KOPT-K1 (cell line): Measurements from ENCODE around the gene SLC38A1.
"Not testable (repeated sequence)": the region's sequence is repeated elsewhere in the genome, so short reads cannot be mapped to it uniquely, and the experiment has no call there.

ENCODE experiments used
- H3K27ac ChIP-seq: fragments of 200-600 bp; sonication (generic); 2 replicates; pipeline ENCODE4 v1.5.1; 2016; ENCODE audit warnings: antibody characterized with exemption, mild to moderate bottlenecking, low read depth, low read length; ENCODE audit not compliant: poor library complexity, severe bottlenecking
- H3K36me3 ChIP-seq: fragments of 200-600 bp; sonication (generic); 2 replicates; pipeline ENCODE4 v1.5.1; 2017; ENCODE audit warnings: antibody characterized with exemption, mild to moderate bottlenecking, low read length, moderate library complexity; ENCODE audit not compliant: insufficient read depth
- H3K9me3 ChIP-seq: fragments of 200-600 bp; sonication (generic); 2 replicates; pipeline ENCODE4 v1.5.1; 2017; ENCODE audit warnings: antibody characterized with exemption, low read length, mild to moderate bottlenecking; ENCODE audit not compliant: insufficient read depth, poor library complexity, severe bottlenecking

The SLC38A1 gene

DNA sequence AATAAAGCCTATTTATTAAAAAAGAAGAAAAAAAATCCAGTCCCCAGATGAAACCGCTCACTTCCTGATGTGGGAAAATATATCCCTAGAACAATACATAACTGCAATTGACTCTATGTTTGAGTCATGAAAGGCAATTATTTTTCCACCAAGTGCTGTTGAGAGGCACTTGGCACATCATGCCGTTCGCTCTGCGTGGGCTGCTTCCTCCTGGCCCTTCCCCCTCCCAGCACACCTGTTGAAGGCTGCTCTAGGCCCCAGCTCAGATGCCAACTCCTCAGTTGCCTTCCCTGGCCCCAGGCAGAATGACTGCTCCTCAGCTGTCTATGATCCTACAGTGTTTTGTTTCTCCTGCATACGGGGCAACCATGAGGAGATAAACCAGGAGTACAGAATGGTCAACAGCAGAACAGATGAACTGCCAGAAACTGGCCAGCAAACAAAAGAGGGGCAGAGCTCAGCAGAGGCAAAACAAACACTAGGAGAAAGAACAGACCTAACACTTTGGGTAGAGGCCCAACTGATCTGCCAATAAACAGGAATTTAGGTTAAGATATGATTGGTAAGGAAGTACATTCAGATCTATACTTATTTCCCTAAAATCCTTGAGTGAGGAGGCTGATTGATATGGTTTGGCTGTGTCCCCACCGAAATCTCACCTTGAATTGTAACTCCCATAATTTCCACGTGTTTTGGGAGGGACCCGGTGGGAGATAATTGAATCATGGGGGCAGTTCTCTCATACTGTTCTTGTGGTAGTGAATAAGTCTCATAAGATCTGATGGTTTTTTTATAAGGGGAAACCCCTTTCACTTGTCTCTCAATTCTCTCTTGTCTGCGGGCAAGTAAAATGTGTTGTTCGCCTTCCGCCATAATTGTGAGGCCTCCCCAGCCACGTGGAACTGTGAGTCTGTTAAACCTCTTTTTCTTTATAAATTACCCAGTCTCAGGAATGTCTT, 58.6 kb downstream of the SLC38A1 start:
- peaks cover 94% of the 10 kb centered on the region for H3K36me3 ChIP-seq
- H3K27ac ChIP-seq = peak overlapping the region; percentile 32
- no peaks in the 10 kb centered on the region for H3K9me3 ChIP-seq

DNA sequence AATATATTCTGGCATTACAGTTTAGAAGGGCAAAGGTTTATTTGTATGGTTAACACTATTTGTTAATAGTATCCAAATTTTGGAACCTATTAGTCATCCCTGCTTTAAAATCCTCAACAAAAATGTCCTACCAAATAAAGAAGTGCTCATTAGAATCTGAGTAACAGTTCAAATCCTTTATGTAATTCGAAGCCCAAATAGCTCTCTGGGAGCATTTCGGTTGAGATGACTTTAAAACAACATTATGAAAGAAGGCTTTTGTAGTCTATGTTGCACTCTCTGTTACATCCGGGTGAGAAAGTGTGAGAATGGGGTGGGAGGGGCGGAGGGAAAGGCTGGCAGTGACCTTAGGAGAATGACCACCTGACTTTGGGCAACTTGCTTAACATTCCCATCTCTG, 59.7 kb downstream of the SLC38A1 start:
- Histone ChIP-seq H3K9me3 (no peaks in the 10 kb centered on the region), H3K36me3 (peaks cover 97% of the 10 kb centered on the region), H3K27ac (no peak overlapping the region)

DNA sequence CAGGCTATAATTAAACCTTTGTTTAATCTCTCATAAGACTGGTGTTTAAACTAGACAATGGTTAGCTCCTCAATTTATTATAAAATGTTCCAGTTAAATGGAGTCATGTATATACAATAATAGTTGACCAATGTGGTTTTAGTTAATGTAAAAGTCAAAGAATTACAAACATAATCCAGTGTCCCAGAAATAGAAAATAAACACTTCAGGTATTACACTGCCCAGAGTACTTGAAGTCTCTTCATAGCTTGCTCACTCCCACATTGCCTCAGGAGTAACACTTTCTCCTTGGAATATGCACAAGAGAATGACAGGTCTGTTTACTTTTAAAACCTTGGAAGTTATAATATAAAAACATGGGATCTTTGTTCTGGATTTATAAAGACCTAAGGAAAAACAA, 60.5 kb downstream of the SLC38A1 start:
- Histone ChIP-seq H3K27ac (no peak overlapping the region), H3K9me3 (no peaks in the 10 kb centered on the region), H3K36me3 (peaks cover 97% of the 10 kb centered on the region)

- H3K36me3 ChIP-seq = peaks cover 97% of the 10 kb centered on the region
- H3K27ac ChIP-seq = no peak overlapping the region
These were observed 61.2 kb downstream of the SLC38A1 start for GRCh38 chr12:46207644-46208043.

DNA sequence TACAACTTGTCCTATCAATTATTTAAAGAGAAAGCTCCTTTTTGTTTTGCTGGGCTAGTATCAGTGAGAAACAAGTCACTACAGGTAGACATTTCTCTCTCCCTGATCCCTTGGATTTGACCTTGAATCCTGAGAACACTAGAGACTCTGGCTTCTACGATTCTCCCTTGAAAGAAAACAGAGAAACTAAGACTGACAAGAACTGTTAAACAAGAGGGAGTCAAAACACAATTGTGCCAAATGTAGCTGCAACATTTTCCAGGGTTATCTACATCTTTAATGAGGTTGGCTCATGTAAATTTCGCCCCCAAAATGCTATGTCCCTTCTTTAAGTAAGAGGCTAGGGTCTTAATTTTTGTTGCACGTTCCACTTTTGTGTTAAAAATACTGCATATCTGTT, 62.4 kb downstream of the SLC38A1 start:
- Histone ChIP-seq H3K9me3 (no peaks in the 10 kb centered on the region), H3K27ac (no peak overlapping the region), H3K36me3 (peaks cover 97% of the 10 kb centered on the region)

More at GRCh38 chr12:46207644-46208043, 61.2 kb downstream of the SLC38A1 start:
- H3K9me3 ChIP-seq = no peaks in the 10 kb centered on the region

- Histone ChIP-seq H3K36me3 (peaks cover 98% of the 10 kb centered on the region), H3K9me3 (no peaks in the 10 kb centered on the region), H3K27ac (no peak overlapping the region)
These were observed 63.5 kb downstream of the SLC38A1 start for GRCh38 chr12:46205294-46205693.

DNA sequence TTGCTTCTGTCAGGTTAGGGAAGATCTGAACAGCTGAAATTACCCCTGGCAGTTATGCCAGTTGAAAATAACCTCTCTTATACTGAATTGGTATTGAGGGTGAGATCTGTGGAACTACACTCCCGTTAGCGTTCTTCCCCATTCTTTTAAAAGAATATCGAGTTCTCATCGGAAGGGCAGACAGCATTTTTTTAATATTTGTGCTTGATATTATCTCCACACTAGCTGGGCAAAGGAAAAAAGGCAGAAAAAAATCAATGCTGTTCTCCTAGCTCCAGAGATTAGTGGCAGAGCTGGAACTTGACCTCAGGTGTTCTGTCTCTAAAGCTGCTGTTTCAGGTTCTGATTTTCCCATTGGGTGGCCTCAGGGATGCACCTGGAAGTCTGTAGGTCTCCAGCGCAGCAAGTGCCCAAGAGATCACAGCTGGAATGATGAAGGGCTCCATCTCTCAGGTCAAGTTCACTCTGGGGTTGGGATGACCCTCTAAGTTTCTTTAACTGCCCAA, 67.5 kb downstream of the SLC38A1 start:
- no peak overlapping the region for H3K27ac ChIP-seq
- peaks cover 99% of the 10 kb centered on the region for H3K36me3 ChIP-seq

GRCh38 chr12:46200551-46200950, 68.3 kb downstream of the SLC38A1 start:
- Histone ChIP-seq H3K36me3 (peaks cover 99% of the 10 kb centered on the region), H3K9me3 (peaks cover 23% of the 10 kb centered on the region), H3K27ac (no peak overlapping the region)

More for the DNA sequence above, 67.5 kb downstream of the SLC38A1 start:
- H3K9me3 ChIP-seq = peaks cover 15% of the 10 kb centered on the region

DNA sequence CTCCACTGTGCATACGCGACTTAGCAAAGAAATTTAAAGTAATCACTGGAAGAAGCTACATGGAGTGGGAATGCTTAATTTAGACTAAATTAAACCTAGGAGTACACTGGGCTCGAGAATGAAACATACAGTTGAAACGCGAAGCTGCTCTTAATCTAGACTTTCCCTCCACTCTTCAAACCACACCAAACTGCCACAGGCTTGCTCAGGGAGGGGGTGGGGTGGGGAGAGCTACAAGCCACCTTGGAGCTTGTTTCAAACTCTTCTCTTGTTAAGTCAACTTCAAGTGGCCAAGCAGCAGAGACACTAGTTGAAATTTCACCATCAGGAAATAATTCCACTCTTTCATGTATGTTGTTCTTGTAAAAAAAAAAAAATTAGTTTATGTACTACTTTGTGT, 69.9 kb downstream of the SLC38A1 start:
- H3K27ac ChIP-seq = peak overlapping the region; percentile 9
- peaks cover 40% of the 10 kb centered on the region for H3K9me3 ChIP-seq
- peaks cover 99% of the 10 kb centered on the region for H3K36me3 ChIP-seq

GRCh38 chr12:46197883-46198282, 71.0 kb downstream of the SLC38A1 start:
- H3K9me3 ChIP-seq = peaks cover 50% of the 10 kb centered on the region
- H3K27ac ChIP-seq = no peak overlapping the region
- peaks cover 99% of the 10 kb centered on the region for H3K36me3 ChIP-seq

DNA sequence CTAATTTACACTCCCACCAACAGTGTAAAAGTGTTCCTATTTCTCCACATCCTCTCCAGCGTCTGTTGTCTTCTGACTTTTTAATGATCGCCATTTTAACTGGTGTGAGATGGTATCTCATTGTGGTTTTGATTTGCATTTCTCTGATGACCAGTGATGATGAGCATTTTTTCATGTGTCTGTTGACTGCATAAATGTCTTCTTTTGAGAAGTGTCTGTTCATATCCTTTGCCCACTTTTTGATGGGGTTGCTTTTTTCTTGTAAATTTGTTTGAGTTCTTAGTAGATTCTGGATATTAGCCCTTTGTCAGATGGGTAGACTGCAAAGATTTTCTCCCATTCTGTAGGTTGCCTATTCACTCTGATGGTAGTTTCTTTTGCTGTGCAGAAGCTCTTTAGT, 78.3 kb downstream of the SLC38A1 start:
- Histone ChIP-seq H3K36me3 (peaks cover 78% of the 10 kb centered on the region), H3K9me3 (peaks cover 37% of the 10 kb centered on the region)
- H3K27ac ChIP-seq = not testable (repeated sequence)

- Histone ChIP-seq H3K36me3 (peaks cover 72% of the 10 kb centered on the region), H3K9me3 (peaks cover 13% of the 10 kb centered on the region), H3K27ac (no peak overlapping the region)
These were observed 80.7 kb downstream of the SLC38A1 start for GRCh38 chr12:46188170-46188569.

DNA sequence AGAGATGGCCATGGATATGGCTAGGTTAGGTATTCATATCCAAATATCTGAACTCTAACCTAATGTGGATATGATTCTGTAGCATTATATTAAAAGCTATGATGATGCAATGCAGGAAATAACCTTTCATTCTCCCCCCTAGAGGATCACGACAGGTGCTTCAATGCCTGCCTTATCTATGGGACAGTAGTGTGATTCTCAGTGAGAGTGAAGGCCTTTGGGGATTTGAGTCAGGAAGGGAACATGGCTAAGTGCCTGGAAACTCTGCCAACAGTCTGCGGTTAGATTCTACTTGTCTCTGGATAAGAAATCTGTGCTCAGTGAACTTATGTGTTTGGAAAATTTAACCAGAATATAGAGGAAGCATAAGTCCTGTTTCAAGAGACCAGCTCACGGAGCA, 81.8 kb downstream of the SLC38A1 start:
- Histone ChIP-seq H3K36me3 (peaks cover 75% of the 10 kb centered on the region), H3K27ac (no peak overlapping the region), H3K9me3 (peaks cover 5% of the 10 kb centered on the region)

- Histone ChIP-seq H3K27ac (no peak overlapping the region), H3K9me3 (no peaks in the 10 kb centered on the region), H3K36me3 (peaks cover 69% of the 10 kb centered on the region)
These were observed 82.8 kb downstream of the SLC38A1 start for GRCh38 chr12:46186088-46186487.

DNA sequence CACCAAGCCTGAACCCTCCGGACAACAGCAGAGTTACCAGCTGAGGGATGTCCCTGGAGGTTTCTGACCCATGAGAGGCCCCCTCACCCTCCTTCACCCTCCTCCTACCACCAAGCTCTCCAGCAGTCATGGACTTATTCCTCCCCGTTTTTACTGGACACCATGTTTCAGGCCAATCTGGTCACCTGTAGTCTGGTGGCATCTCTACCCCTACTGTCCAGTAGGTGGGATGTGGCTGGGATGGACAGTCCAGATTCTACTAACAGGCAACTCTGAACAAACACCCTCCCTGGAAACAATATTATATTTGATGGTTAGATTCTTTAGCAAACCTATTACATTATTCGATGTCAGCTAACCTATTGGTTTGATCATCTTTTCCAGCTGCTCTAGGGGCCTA, 83.2 kb downstream of the SLC38A1 start:
- H3K36me3 ChIP-seq = peaks cover 69% of the 10 kb centered on the region
- H3K27ac ChIP-seq = no peak overlapping the region
- no peaks in the 10 kb centered on the region for H3K9me3 ChIP-seq
